ENCODE data around the gene CDC42EP3.

DNA sequence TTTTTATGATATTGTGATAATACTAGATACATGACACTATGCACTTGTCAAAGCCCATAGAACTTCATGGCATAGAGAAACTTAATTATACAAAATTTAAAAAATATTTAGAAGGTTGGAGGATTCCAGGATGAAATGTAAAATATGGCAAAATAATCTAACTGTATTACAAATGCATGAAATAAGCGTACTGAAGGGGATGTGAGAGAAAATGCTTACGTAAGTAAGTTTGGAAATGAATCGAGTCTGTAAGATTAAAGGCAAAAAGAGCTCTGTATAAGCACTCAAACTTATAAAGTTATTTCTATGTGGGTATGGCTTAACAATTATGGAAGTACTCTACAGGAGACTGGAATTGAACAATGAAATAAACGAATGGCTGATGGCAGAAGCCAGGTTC is 13.4 kb upstream of the CDC42EP3 start:
- TF ChIP-seq, protein P1, sequence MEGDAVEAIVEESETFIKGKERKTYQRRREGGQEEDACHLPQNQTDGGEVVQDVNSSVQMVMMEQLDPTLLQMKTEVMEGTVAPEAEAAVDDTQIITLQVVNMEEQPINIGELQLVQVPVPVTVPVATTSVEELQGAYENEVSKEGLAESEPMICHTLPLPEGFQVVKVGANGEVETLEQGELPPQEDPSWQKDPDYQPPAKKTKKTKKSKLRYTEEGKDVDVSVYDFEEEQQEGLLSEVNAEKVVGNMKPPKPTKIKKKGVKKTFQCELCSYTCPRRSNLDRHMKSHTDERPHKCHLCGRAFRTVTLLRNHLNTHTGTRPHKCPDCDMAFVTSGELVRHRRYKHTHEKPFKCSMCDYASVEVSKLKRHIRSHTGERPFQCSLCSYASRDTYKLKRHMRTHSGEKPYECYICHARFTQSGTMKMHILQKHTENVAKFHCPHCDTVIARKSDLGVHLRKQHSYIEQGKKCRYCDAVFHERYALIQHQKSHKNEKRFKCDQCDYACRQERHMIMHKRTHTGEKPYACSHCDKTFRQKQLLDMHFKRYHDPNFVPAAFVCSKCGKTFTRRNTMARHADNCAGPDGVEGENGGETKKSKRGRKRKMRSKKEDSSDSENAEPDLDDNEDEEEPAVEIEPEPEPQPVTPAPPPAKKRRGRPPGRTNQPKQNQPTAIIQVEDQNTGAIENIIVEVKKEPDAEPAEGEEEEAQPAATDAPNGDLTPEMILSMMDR (IDR thresholded peaks at IDR 0.05) = no peak
- TF ChIP-seq BHLHE40 (IDR thresholded peaks at IDR 0.05; ENCODE audit: low read depth, low read length) (no peak), ESRRA (IDR thresholded peaks at IDR 0.05; ENCODE audit: borderline replicate concordance, low read length) (no peak), SMC3 (IDR thresholded peaks at IDR 0.05) (no peak), CBX2 (IDR thresholded peaks at IDR 0.05; ENCODE audit: borderline replicate concordance, low read depth) (no peak), POLR2AphosphoS2 (conservative IDR thresholded peaks at IDR 0.05; ENCODE audit: low read length) (no peak), POLR2A (IDR thresholded peaks at IDR 0.05; ENCODE audit: low read length) (no peak), CBX8 (IDR thresholded peaks at IDR 0.05) (no peak), RAD21 (conservative IDR thresholded peaks at IDR 0.05 in 1 of 2, IDR thresholded peaks at IDR 0.05 in 1 of 2) (no peak), RNF2 (IDR thresholded peaks at IDR 0.05; ENCODE audit: borderline replicate concordance, low read depth) (no peak), GATA3 (IDR thresholded peaks at IDR 0.05; ENCODE audit: borderline replicate concordance) (no peak), MAFK (IDR thresholded peaks at IDR 0.05; ENCODE audit: partially characterized antibody) (no peak)
- TF ChIP-seq, protein P2, sequence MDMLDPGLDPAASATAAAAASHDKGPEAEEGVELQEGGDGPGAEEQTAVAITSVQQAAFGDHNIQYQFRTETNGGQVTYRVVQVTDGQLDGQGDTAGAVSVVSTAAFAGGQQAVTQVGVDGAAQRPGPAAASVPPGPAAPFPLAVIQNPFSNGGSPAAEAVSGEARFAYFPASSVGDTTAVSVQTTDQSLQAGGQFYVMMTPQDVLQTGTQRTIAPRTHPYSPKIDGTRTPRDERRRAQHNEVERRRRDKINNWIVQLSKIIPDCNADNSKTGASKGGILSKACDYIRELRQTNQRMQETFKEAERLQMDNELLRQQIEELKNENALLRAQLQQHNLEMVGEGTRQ (IDR thresholded peaks at IDR 0.05) = no peak
- TF ChIP-seq, protein P3, sequence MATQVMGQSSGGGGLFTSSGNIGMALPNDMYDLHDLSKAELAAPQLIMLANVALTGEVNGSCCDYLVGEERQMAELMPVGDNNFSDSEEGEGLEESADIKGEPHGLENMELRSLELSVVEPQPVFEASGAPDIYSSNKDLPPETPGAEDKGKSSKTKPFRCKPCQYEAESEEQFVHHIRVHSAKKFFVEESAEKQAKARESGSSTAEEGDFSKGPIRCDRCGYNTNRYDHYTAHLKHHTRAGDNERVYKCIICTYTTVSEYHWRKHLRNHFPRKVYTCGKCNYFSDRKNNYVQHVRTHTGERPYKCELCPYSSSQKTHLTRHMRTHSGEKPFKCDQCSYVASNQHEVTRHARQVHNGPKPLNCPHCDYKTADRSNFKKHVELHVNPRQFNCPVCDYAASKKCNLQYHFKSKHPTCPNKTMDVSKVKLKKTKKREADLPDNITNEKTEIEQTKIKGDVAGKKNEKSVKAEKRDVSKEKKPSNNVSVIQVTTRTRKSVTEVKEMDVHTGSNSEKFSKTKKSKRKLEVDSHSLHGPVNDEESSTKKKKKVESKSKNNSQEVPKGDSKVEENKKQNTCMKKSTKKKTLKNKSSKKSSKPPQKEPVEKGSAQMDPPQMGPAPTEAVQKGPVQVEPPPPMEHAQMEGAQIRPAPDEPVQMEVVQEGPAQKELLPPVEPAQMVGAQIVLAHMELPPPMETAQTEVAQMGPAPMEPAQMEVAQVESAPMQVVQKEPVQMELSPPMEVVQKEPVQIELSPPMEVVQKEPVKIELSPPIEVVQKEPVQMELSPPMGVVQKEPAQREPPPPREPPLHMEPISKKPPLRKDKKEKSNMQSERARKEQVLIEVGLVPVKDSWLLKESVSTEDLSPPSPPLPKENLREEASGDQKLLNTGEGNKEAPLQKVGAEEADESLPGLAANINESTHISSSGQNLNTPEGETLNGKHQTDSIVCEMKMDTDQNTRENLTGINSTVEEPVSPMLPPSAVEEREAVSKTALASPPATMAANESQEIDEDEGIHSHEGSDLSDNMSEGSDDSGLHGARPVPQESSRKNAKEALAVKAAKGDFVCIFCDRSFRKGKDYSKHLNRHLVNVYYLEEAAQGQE (IDR thresholded peaks at IDR 0.05) = no peak

Measured in A549 (cell line).